Left lung (tissue), 10 donors: ENCODE data around the gene AP2B1. TPM values are rescaled to one million over a fixed set of nuclear protein-coding genes. Genes with fewer than 3 reads are reported as not detected.

ENCODE experiments used
- ATAC-seq: fragments of 200-7000 bp; cut with Tn5 transposase; one replicate; pipeline ENCODE4 v1.9.1; 2020; ENCODE audit warnings: moderate library complexity
- DNase-seq, 4 donors: peaks; one replicate each; pipeline ENCODE4 v3.0.0-alpha.2; 2013 to 2020
- H3K27ac ChIP-seq, 2 donors: fragments of 200-600 bp; sonication (generic) in 1 of 2; one replicate each; pipeline versions ENCODE4 v1.5.0 to v1.8.0; 2020 to 2021
- H3K27me3 ChIP-seq, 2 donors: fragments of 200-600 bp; sonication (generic) in 1 of 2; one replicate each; pipeline versions ENCODE4 v1.5.0 to v1.8.0; 2020 to 2021
- H3K36me3 ChIP-seq, 2 donors: fragments of 200-600 bp; sonication (generic) in 1 of 2; one replicate each; pipeline versions ENCODE4 v1.5.0 to v1.8.0; 2020 to 2021
- H3K4me1 ChIP-seq, 2 donors: fragments of 200-600 bp; one replicate each; pipeline ENCODE4 v1.8.0; 2021
- H3K4me3 ChIP-seq, 2 donors: fragments of 200-600 bp; sonication (generic) in 1 of 2; one replicate each; pipeline versions ENCODE4 v1.5.0 to v1.8.0; 2020 to 2021; ENCODE audit warnings: mild to moderate bottlenecking in 1 of 2
- H3K9me3 ChIP-seq, 2 donors: fragments of 200-600 bp; sonication (generic) in 1 of 2; one replicate each; pipeline versions ENCODE4 v1.5.0 to v1.8.0; 2020 to 2021
- CTCF ChIP-seq, 2 donors: fragments of 200-600 bp; sonication (generic) in 1 of 2; IDR thresholded peaks; one replicate each; pipeline versions ENCODE4 v1.5.0 to v1.8.0; 2021; ENCODE audit warnings: antibody characterized with exemption in 2 of 2
- intact Hi-C, 2 donors: fragments of 100-400 bp; cut with DNase I; formaldehyde crosslinking; loops; one replicate each; pipeline versions ENCODE4 v1.11.2 to v1.14.2; 2022
- polyA plus RNA-seq, 6 donors: library from polyadenylated mRNA; unstranded; fragments of 120-200 nt; gene quantifications; one replicate each; pipeline ENCODE4 v1.2.1, GENCODE V29; 2013; ENCODE audit not compliant: insufficient read length in 6 of 6
- total RNA-seq, 2 donors: library from RNA; stranded (reverse); fragmentation: NEBNext Ultra II Directional; extraction: Animal tissue kit (Norgen Biotek cat#: 25700); gene quantifications; one replicate each; pipeline ENCODE4 v1.2.1, GENCODE V29; 2021
- donor health status: DM: no; HTN: yes; CAD: no.
- donor health status: DM: no; HTN: no; CAD: no.

AP2B1 gene
- total and polyA plus RNA-seq, 8 donors, result 132 to 195 (median 154) TPM

- Histone ChIP-seq H3K4me3 (no peak overlapping the region), H3K36me3 (peaks cover 0 to 76% of the 10 kb centered on the region in 2 donors), H3K27ac (no peak overlapping the region), H3K4me1 (peaks cover 3 to 7% of the 10 kb centered on the region in 2 donors), H3K27me3 (peaks cover 0 to 6% of the 10 kb centered on the region in 2 donors), H3K9me3 (no peaks in the 10 kb centered on the region)
- DNase-seq (peak in 1 of 4 donors; percentile 14), ATAC-seq (no peak)
- intact Hi-C loops, result no loop called here
- TF ChIP-seq CTCF (IDR thresholded peaks at IDR 0.05), result no peak
Measured at GRCh38 chr17:35726127-35726952, 139.2 kb downstream of the AP2B1 start.

- DNase-seq (no peak), ATAC-seq (no peak)
- Histone ChIP-seq H3K27me3 (peaks cover 0 to 13% of the 10 kb centered on the region in 2 donors), H3K4me3 (no peak overlapping the region), H3K9me3 (no peaks in the 10 kb centered on the region), H3K4me1 (peaks cover 3 to 9% of the 10 kb centered on the region in 2 donors), H3K27ac (no peak overlapping the region), H3K36me3 (peaks cover 0 to 70% of the 10 kb centered on the region in 2 donors)
- TF ChIP-seq CTCF (IDR thresholded peaks at IDR 0.05), result no peak
- intact Hi-C loops, result no loop called here
Measured at GRCh38 chr17:35726953-35727460, 139.9 kb downstream of the AP2B1 start.

GRCh38 chr17:35727635-35728034, 140.5 kb downstream of the AP2B1 start:
- Histone ChIP-seq H3K27me3 (peaks cover 0 to 19% of the 10 kb centered on the region in 2 donors), H3K4me1 (peaks cover 3 to 9% of the 10 kb centered on the region in 2 donors), H3K9me3 (no peaks in the 10 kb centered on the region), H3K4me3 (no peak overlapping the region), H3K27ac (no peak overlapping the region), H3K36me3 (peaks cover 0 to 64% of the 10 kb centered on the region in 2 donors)
- intact Hi-C loops, result no loop called here
- DNase-seq, result no peak
- no peak for ATAC-seq
- TF ChIP-seq CTCF (IDR thresholded peaks at IDR 0.05), result no peak

- intact Hi-C loops, result no loop called here
- no peak for TF ChIP-seq CTCF (IDR thresholded peaks at IDR 0.05)
- Histone ChIP-seq H3K36me3 (peaks cover 0 to 54% of the 10 kb centered on the region in 2 donors), H3K9me3 (no peaks in the 10 kb centered on the region), H3K27ac (no peak overlapping the region), H3K4me1 (peaks cover 3 to 9% of the 10 kb centered on the region in 2 donors), H3K4me3 (no peak overlapping the region), H3K27me3 (peaks cover 0 to 21% of the 10 kb centered on the region in 2 donors)
- no peak for DNase-seq
- ATAC-seq, result no peak
Measured at GRCh38 chr17:35728551-35728950, 141.4 kb downstream of the AP2B1 start.

- no peak for TF ChIP-seq CTCF (IDR thresholded peaks at IDR 0.05)
- no peak overlapping the region for H3K4me3 ChIP-seq
- ATAC-seq, result no peak
- H3K4me1 ChIP-seq, result peaks cover 3 to 9% of the 10 kb centered on the region in 2 donors
- intact Hi-C loops, result no loop called here
- H3K27me3 ChIP-seq, result peaks cover 0 to 21% of the 10 kb centered on the region in 2 donors
- H3K27ac ChIP-seq, result no peak overlapping the region
- no peak for DNase-seq
- no peaks in the 10 kb centered on the region for H3K9me3 ChIP-seq
- peaks cover 0 to 46% of the 10 kb centered on the region in 2 donors for H3K36me3 ChIP-seq
Measured at GRCh38 chr17:35729405-35729833, 142.3 kb downstream of the AP2B1 start.
